Measurements from ENCODE around the gene VWA5B2.

DNA sequence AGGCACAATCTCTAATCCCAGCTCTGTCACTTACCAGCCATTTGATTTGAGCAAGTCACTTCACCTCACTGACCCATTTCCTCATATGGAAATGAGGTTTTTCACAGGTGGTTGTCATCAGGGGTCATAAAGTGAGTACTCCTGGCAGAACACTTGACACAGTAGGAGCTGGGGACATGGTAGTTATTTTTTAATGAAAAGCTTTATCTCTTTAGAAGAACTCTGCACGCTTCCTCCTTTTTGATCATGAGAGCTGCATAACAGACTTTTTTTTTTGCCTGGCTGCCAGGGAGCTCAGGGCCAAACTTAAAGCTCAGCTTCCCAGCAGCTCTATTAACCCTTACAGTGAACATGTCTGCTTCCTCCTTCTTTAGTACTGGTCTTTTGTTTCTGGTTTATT, 8.4 kb downstream of the VWA5B2 start:
- TF ChIP-seq, protein P1, sequence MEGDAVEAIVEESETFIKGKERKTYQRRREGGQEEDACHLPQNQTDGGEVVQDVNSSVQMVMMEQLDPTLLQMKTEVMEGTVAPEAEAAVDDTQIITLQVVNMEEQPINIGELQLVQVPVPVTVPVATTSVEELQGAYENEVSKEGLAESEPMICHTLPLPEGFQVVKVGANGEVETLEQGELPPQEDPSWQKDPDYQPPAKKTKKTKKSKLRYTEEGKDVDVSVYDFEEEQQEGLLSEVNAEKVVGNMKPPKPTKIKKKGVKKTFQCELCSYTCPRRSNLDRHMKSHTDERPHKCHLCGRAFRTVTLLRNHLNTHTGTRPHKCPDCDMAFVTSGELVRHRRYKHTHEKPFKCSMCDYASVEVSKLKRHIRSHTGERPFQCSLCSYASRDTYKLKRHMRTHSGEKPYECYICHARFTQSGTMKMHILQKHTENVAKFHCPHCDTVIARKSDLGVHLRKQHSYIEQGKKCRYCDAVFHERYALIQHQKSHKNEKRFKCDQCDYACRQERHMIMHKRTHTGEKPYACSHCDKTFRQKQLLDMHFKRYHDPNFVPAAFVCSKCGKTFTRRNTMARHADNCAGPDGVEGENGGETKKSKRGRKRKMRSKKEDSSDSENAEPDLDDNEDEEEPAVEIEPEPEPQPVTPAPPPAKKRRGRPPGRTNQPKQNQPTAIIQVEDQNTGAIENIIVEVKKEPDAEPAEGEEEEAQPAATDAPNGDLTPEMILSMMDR (IDR thresholded peaks at IDR 0.05): no peak
- TF ChIP-seq POLR2A (IDR thresholded peaks at IDR 0.05): no peak

Data from lower leg skin (tissue), 3 donors.